IgD-negative memory B cell (primary cell): ENCODE results near the gene KAZN. TPM values are rescaled to one million over a fixed set of nuclear protein-coding genes. Genes with fewer than 3 reads are reported as not detected.
"Not testable (repeated sequence)": the region's sequence is repeated elsewhere in the genome, so short reads cannot be mapped to it uniquely, and the experiment has no call there.

ENCODE experiments used
- H3K27ac Mint-ChIP-seq, 3 donors: one replicate each; pipeline ENCODE4 v1.8.0; 2020 to 2022; ENCODE audit warnings: mild to moderate bottlenecking in 3 of 3, mixed read lengths in 3 of 3, moderate library complexity in 1 of 3
- H3K27me3 Mint-ChIP-seq: one replicate; pipeline ENCODE4 v1.8.0; 2021; ENCODE audit warnings: mixed read lengths
- H3K36me3 Mint-ChIP-seq: one replicate; pipeline ENCODE4 v1.8.0; 2020; ENCODE audit warnings: mild to moderate bottlenecking, mixed read lengths
- H3K4me1 Mint-ChIP-seq, 3 donors: one replicate each; pipeline ENCODE4 v1.8.0; 2020 to 2022; ENCODE audit warnings: mixed read lengths in 3 of 3, mild to moderate bottlenecking in 1 of 3
- H3K4me3 Mint-ChIP-seq, 4 donors: one replicate each; pipeline ENCODE4 v1.8.0; 2020 to 2022; ENCODE audit warnings: mild to moderate bottlenecking in 4 of 4, mixed read lengths in 4 of 4, moderate library complexity in 3 of 4
- H3K9me3 Mint-ChIP-seq, 3 donors: one replicate each; pipeline ENCODE4 v1.8.0; 2020 to 2021; ENCODE audit warnings: mixed read lengths in 3 of 3, mild to moderate bottlenecking in 1 of 3
- polyA plus RNA-seq: library from polyadenylated mRNA; unstranded; fragments of 300-500 nt; fragmentation: Illumina TruSeq; gene quantifications from one replicate; pipeline ENCODE4 v1.2.3, GENCODE V29; 2021

KAZN gene
- polyA plus RNA-seq, 1 donor from 2014 or later = not detected

DNA sequence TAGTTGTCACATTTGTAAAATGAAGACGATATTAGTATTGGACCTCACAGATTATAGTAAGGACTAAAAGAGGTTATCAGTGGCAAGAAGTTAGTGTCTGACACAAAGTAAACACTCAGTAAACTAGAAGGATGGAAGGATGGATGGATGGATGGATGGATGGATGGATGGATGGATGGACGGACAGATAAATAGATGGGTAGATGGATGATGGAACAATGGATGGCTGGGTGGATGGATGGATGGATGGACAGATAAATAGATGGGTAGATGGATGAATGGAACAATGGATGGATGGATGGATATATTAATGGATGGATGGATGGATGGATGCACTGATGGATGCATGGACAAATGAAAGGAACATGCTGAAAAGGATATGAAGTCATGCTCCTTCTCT, 22.3 kb upstream of the KAZN start:
- H3K4me1 Mint-ChIP-seq = no peaks in the 10 kb centered on the region
- peaks cover 5 to 24% (median 7%) of the 10 kb centered on the region in 3 donors for H3K9me3 Mint-ChIP-seq
- H3K27me3 Mint-ChIP-seq = peaks cover 7% of the 10 kb centered on the region
- no peaks in the 10 kb centered on the region for H3K36me3 Mint-ChIP-seq
- no peak overlapping the region for H3K27ac Mint-ChIP-seq
- H3K4me3 Mint-ChIP-seq = no peak overlapping the region

GRCh38 chr1:14577261-14577660, 21.2 kb upstream of the KAZN start:
- Mint-ChIP-seq H3K4me1 (no peaks in the 10 kb centered on the region), H3K27me3 (peaks cover 5% of the 10 kb centered on the region), H3K9me3 (peaks cover 5 to 32% (median 13%) of the 10 kb centered on the region in 3 donors), H3K27ac (no peak overlapping the region), H3K36me3 (no peaks in the 10 kb centered on the region), H3K4me3 (no peak overlapping the region)

DNA sequence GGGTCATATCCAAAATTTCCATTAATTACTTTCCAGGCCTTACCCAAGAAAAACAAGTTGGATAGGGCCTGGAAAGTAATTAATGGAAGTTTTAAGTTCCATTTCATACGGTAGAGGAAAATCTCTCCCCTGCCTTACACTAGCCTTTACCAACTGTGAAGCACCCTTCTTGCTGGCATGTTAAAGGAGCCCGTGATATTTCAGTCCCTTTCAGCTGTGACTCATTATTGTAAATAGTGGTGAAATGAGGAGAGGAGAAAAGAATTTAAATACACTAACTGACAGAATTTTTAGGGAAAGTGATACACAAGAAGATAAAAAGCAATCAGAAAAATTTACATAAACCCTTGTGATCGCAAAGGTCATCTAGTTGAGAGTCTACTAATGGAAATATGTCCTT, 20.3 kb upstream of the KAZN start:
- Mint-ChIP-seq H3K9me3 (peaks cover 5 to 32% (median 13%) of the 10 kb centered on the region in 3 donors), H3K27ac (no peak overlapping the region), H3K4me3 (no peak overlapping the region), H3K27me3 (peaks cover 3% of the 10 kb centered on the region), H3K4me1 (no peaks in the 10 kb centered on the region), H3K36me3 (no peaks in the 10 kb centered on the region)

GRCh38 chr1:14580295-14580694, 18.2 kb upstream of the KAZN start:
- H3K27ac Mint-ChIP-seq, H3K36me3 Mint-ChIP-seq, H3K4me3 Mint-ChIP-seq, H3K27me3 Mint-ChIP-seq, H3K4me1 Mint-ChIP-seq: not testable (repeated sequence)
- H3K9me3 Mint-ChIP-seq = peaks cover 2 to 23% (median 6%) of the 10 kb centered on the region in 3 donors

DNA sequence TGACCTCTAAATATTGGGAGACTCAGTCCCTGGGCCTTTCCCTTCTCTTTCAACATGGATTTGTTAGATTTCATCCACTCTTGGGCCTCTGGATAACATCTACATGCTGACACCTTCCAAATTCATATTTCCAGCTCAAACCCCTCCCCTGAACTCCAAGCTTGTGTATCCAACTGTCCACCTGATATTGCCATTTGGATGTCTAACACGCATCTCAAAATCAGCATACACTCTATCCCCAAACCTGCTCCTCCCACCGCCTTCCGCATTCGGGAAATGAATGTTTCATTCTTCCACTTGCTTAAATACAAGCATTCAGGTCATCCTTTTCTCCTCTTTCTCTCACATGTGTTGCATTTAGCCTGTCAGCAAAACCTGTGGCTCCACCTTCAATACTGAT, 17.5 kb upstream of the KAZN start:
- H3K36me3 Mint-ChIP-seq = no peaks in the 10 kb centered on the region
- H3K27me3 Mint-ChIP-seq = no peaks in the 10 kb centered on the region
- peaks cover 2 to 20% (median 7%) of the 10 kb centered on the region in 3 donors for H3K9me3 Mint-ChIP-seq
- H3K4me1 Mint-ChIP-seq = no peaks in the 10 kb centered on the region
- H3K27ac Mint-ChIP-seq = no peak overlapping the region
- no peak overlapping the region for H3K4me3 Mint-ChIP-seq

GRCh38 chr1:14583788-14584187, 14.7 kb upstream of the KAZN start:
- H3K36me3 Mint-ChIP-seq = no peaks in the 10 kb centered on the region
- peaks cover 0 to 1% (median 0%) of the 10 kb centered on the region in 3 donors for H3K4me1 Mint-ChIP-seq
- peaks cover 0 to 15% (median 7%) of the 10 kb centered on the region in 3 donors for H3K9me3 Mint-ChIP-seq
- no peak overlapping the region for H3K27ac Mint-ChIP-seq
- no peak overlapping the region for H3K4me3 Mint-ChIP-seq
- H3K27me3 Mint-ChIP-seq = no peaks in the 10 kb centered on the region

DNA sequence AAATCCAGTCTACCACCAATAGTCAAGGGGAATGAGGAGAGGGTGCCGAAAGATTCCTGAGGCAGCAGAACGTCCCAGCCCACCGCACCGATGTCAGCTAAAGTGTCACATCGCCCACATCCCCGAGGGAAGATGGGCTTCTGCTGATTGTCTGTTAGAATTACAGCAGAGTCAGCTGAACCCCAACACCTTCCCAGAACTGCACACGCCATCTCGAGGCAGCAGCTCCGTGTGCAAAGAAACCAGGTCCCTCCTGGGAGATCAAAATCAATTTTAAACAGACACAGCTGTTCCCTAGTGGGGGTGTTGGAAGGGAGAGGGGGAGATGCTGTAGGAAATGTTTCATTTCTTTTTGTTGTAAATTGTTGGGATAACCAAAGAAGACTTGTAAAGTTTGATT, 12.8 kb upstream of the KAZN start:
- H3K27me3 Mint-ChIP-seq = peaks cover 2% of the 10 kb centered on the region
- peaks cover 0 to 12% (median 7%) of the 10 kb centered on the region in 3 donors for H3K9me3 Mint-ChIP-seq
- no peak overlapping the region for H3K27ac Mint-ChIP-seq
- H3K36me3 Mint-ChIP-seq = no peaks in the 10 kb centered on the region
- H3K4me1 Mint-ChIP-seq = peaks cover 0 to 1% (median 0%) of the 10 kb centered on the region in 3 donors
- peak overlapping the region in 1 of 4 donors; percentile 18 for H3K4me3 Mint-ChIP-seq

- peaks cover 0 to 1% (median 0%) of the 10 kb centered on the region in 3 donors for H3K9me3 Mint-ChIP-seq
- H3K27ac Mint-ChIP-seq = no peak overlapping the region
- H3K4me1 Mint-ChIP-seq = peaks cover 0 to 1% (median 0%) of the 10 kb centered on the region in 3 donors
- H3K27me3 Mint-ChIP-seq = peaks cover 9% of the 10 kb centered on the region
- no peak overlapping the region for H3K4me3 Mint-ChIP-seq
- H3K36me3 Mint-ChIP-seq = no peaks in the 10 kb centered on the region
Observed at GRCh38 chr1:14590411-14591180, 7.9 kb upstream of the KAZN start.

DNA sequence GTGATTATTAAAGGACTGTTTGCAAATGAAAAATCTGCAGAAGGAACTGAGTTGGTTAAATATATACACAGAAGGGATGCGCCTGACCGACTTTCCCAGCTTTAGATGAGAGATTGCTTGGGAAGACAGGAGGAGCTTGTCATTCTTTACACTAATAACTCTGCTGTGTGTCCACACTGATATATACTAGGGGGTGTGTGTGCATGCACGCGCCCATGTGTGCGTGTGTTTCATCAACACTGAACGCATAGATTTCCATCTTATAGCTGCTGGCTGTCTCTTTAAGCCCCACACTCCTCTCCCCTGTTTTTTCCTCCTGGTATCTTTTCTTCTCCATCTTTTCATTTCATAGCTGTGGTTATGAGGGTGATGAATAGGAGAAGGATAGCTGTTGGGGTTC, 6.9 kb upstream of the KAZN start:
- Mint-ChIP-seq H3K36me3 (no peaks in the 10 kb centered on the region), H3K27me3 (peaks cover 12% of the 10 kb centered on the region), H3K27ac (no peak overlapping the region), H3K4me1 (peaks cover 0 to 1% (median 0%) of the 10 kb centered on the region in 3 donors), H3K4me3 (no peak overlapping the region), H3K9me3 (no peaks in the 10 kb centered on the region)

GRCh38 chr1:14592004-14592631, 6.4 kb upstream of the KAZN start:
- H3K9me3 Mint-ChIP-seq = no peaks in the 10 kb centered on the region
- H3K27ac Mint-ChIP-seq = no peak overlapping the region
- H3K36me3 Mint-ChIP-seq = no peaks in the 10 kb centered on the region
- no peak overlapping the region for H3K4me3 Mint-ChIP-seq
- peaks cover 17% of the 10 kb centered on the region for H3K27me3 Mint-ChIP-seq
- H3K4me1 Mint-ChIP-seq = peaks cover 0 to 1% (median 0%) of the 10 kb centered on the region in 3 donors

- H3K4me3 Mint-ChIP-seq = no peak overlapping the region
- no peak overlapping the region for H3K27ac Mint-ChIP-seq
Observed at GRCh38 chr1:14593302-14593701, 5.2 kb upstream of the KAZN start.

GRCh38 chr1:14594045-14594444, 4.4 kb upstream of the KAZN start:
- Mint-ChIP-seq H3K27me3 (peaks cover 22% of the 10 kb centered on the region), H3K4me3 (no peak overlapping the region), H3K4me1 (no peaks in the 10 kb centered on the region), H3K36me3 (no peaks in the 10 kb centered on the region), H3K9me3 (no peaks in the 10 kb centered on the region), H3K27ac (no peak overlapping the region)

More at GRCh38 chr1:14593302-14593701, 5.2 kb upstream of the KAZN start:
- peaks cover 22% of the 10 kb centered on the region for H3K27me3 Mint-ChIP-seq
- no peaks in the 10 kb centered on the region for H3K36me3 Mint-ChIP-seq
- H3K4me1 Mint-ChIP-seq = no peaks in the 10 kb centered on the region
- H3K9me3 Mint-ChIP-seq = no peaks in the 10 kb centered on the region

GRCh38 chr1:14596591-14596990, 1.9 kb upstream of the KAZN start:
- peaks cover 0 to 2% (median 0%) of the 10 kb centered on the region in 3 donors for H3K4me1 Mint-ChIP-seq
- H3K9me3 Mint-ChIP-seq = no peaks in the 10 kb centered on the region
- no peaks in the 10 kb centered on the region for H3K36me3 Mint-ChIP-seq
- H3K27me3 Mint-ChIP-seq = peaks cover 41% of the 10 kb centered on the region
- H3K27ac Mint-ChIP-seq = no peak overlapping the region
- peak overlapping the region in 1 of 4 donors; percentile 12 for H3K4me3 Mint-ChIP-seq

DNA sequence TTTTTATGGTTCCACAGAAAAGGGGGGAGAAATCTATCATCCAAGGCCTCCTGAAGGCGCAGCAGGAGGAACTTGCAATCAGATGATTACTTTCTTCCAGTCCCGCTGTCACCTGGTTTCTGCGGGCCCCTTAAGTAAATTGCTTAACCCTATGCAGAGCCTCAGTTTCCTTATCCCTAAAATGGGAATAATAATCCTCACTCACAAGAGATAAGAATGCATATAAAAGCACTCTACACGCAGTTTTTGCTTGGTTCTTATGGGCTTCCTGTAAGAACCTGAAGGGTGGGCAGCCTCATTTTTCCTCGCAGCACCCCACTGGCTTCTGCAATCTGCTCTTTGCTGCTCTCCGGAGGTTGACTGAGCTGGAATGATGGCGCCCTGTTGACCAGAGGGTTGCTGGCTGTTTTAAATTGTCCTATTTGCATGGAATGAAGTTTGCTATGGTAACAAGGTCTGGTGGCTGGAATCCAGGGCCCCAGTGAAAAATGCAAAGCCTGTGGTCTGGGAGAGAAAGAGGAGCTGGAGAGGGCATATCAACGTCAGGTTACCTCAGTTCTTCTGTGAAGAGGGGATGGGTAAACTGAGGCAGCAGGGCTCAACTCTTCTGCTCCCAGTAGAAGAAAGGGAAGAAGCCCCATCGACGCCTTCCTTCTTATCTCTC, 1.0 kb upstream of the KAZN start:
- H3K27ac Mint-ChIP-seq = no peak overlapping the region
- H3K4me3 Mint-ChIP-seq = peak overlapping the region in 1 of 4 donors; percentile 17
- H3K27me3 Mint-ChIP-seq = peaks cover 46% of the 10 kb centered on the region
- H3K4me1 Mint-ChIP-seq = peaks cover 0 to 2% (median 0%) of the 10 kb centered on the region in 3 donors
- H3K36me3 Mint-ChIP-seq = no peaks in the 10 kb centered on the region
- H3K9me3 Mint-ChIP-seq = no peaks in the 10 kb centered on the region

GRCh38 chr1:14598007-14598497, 433 bp upstream of the KAZN start:
- Mint-ChIP-seq H3K36me3 (no peaks in the 10 kb centered on the region), H3K9me3 (no peaks in the 10 kb centered on the region), H3K4me1 (peaks cover 0 to 2% (median 0%) of the 10 kb centered on the region in 3 donors), H3K27me3 (peaks cover 47% of the 10 kb centered on the region), H3K4me3 (no peak overlapping the region), H3K27ac (no peak overlapping the region)
